Liver (tissue), 3 donors: ENCODE measurements around the gene CYB5D1.

ENCODE experiments used
- FOXA1 ChIP-seq: IDR thresholded peaks from 2 replicates; pipeline ENCODE4 v1.6.1; 2016; ENCODE audit warnings: antibody characterized with exemption
- HNF4G ChIP-seq: IDR thresholded peaks from 2 replicates; pipeline ENCODE4 v1.6.1; 2016; ENCODE audit warnings: antibody characterized with exemption
- REST ChIP-seq: IDR thresholded peaks from 2 replicates; pipeline ENCODE4 v1.6.1; 2016; ENCODE audit warnings: antibody characterized with exemption, mild to moderate bottlenecking
- TAF1 ChIP-seq: conservative IDR thresholded peaks from 2 replicates; pipeline ENCODE4 v1.6.1; 2016; ENCODE audit warnings: antibody characterized with exemption, mild to moderate bottlenecking
- TF ChIP-seq, protein P1 (sequence below): fragments of 150-350 bp; IDR thresholded peaks from 2 replicates; pipeline ENCODE4 v1.5.1; 2017; ENCODE audit warnings: improper control_type of control experiment, low read depth, low read length; ENCODE audit not compliant: missing input control
- TF ChIP-seq, protein P2 (sequence below): IDR thresholded peaks from 2 replicates; pipeline ENCODE4 v1.6.1; 2016; ENCODE audit warnings: antibody characterized with exemption
- donor health status: healthy.
- donor health status: healthy.

- TF ChIP-seq, protein P1, sequence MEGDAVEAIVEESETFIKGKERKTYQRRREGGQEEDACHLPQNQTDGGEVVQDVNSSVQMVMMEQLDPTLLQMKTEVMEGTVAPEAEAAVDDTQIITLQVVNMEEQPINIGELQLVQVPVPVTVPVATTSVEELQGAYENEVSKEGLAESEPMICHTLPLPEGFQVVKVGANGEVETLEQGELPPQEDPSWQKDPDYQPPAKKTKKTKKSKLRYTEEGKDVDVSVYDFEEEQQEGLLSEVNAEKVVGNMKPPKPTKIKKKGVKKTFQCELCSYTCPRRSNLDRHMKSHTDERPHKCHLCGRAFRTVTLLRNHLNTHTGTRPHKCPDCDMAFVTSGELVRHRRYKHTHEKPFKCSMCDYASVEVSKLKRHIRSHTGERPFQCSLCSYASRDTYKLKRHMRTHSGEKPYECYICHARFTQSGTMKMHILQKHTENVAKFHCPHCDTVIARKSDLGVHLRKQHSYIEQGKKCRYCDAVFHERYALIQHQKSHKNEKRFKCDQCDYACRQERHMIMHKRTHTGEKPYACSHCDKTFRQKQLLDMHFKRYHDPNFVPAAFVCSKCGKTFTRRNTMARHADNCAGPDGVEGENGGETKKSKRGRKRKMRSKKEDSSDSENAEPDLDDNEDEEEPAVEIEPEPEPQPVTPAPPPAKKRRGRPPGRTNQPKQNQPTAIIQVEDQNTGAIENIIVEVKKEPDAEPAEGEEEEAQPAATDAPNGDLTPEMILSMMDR, result no peak
- TF ChIP-seq, protein P2, sequence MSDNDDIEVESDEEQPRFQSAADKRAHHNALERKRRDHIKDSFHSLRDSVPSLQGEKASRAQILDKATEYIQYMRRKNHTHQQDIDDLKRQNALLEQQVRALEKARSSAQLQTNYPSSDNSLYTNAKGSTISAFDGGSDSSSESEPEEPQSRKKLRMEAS, result no peak
- TF ChIP-seq FOXA1, result no peak
- no peak for TF ChIP-seq REST
- no peak for TF ChIP-seq TAF1
- TF ChIP-seq HNF4G, result no peak
Observed at GRCh38 chr17:7830616-7831015, 27.2 kb upstream of the CYB5D1 start.
